SU-DHL-6 (cell line): ENCODE measurements around the gene CNTN4.

ENCODE experiments used
- EZH2phosphoT487 ChIP-seq: fragments of 200-600 bp; sonication (generic), shearing (Covaris generic); conservative IDR thresholded peaks from 2 replicates; pipeline ENCODE4 v1.6.1; 2018; ENCODE audit warnings: mild to moderate bottlenecking, antibody characterized with exemption, low read length, moderate library complexity, mixed read lengths
- TF ChIP-seq, protein P1 (sequence below): fragments of 200-600 bp; sonication (generic); IDR thresholded peaks from one replicate; pipeline ENCODE4 v1.5.1; 2017; ENCODE audit warnings: antibody characterized with exemption, mild to moderate bottlenecking, low read length, moderate library complexity; ENCODE audit not compliant: insufficient read depth, poor library complexity, severe bottlenecking

DNA sequence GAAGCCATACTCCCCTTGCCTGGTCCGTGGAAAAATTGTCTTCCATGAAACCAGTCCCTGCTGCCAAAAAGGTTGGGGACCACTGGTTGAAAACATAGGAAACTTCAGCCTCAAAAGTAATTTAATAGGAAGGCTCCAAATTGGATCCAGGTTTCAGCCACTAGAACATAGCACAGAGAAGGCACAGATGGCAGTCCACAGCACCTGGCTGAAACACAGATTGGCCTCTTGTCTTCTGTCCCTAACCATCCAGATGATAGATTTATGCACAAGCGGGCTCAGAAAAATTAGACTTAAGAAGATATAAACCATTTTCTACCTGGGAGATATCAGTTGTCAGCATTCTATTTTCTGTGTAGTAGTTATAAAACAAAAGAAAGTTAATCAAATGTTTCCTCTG is 397.1 kb downstream of the CNTN4 start:
- TF ChIP-seq EZH2phosphoT487: no peak
- TF ChIP-seq, protein P1, sequence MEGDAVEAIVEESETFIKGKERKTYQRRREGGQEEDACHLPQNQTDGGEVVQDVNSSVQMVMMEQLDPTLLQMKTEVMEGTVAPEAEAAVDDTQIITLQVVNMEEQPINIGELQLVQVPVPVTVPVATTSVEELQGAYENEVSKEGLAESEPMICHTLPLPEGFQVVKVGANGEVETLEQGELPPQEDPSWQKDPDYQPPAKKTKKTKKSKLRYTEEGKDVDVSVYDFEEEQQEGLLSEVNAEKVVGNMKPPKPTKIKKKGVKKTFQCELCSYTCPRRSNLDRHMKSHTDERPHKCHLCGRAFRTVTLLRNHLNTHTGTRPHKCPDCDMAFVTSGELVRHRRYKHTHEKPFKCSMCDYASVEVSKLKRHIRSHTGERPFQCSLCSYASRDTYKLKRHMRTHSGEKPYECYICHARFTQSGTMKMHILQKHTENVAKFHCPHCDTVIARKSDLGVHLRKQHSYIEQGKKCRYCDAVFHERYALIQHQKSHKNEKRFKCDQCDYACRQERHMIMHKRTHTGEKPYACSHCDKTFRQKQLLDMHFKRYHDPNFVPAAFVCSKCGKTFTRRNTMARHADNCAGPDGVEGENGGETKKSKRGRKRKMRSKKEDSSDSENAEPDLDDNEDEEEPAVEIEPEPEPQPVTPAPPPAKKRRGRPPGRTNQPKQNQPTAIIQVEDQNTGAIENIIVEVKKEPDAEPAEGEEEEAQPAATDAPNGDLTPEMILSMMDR: no peak
